ENCODE results near the gene PHF21A. TPM values are rescaled to one million over a fixed set of nuclear protein-coding genes. Genes with fewer than 3 reads are reported as not detected.

PHF21A gene
- total RNA-seq, 1 experiment from 2014 or later, result 8.2 TPM

- Histone ChIP-seq H3K27me3 (ENCODE audit: low read length) (no peaks in the 10 kb centered on the region), H4K20me1 (ENCODE audit: low read length) (no peaks in the 10 kb centered on the region), H3K79me2 (ENCODE audit: low read length) (peaks cover 39% of the 10 kb centered on the region), H3K27ac (ENCODE audit: low read length) (no peak overlapping the region), H3F3A (ENCODE audit: low read length, unreplicated experiment) (no peaks in the 10 kb centered on the region), H3K9me3 (ENCODE audit: low read length) (no peaks in the 10 kb centered on the region), H3K9ac (ENCODE audit: low read length) (no peak overlapping the region), H3K4me1 (ENCODE audit: insufficient read depth, low read length) (0 out of 2 replicates have a peak, but pooled peaks cover 3% of the 10 kb centered on the region), H3K36me3 (ENCODE audit: low read depth, low read length) (no peaks in the 10 kb centered on the region; the same call in 1 of the 2 replicates), H3K9me2 (replicated peaks; ENCODE audit: low read length) (no peaks in the 10 kb centered on the region), H3K4me3 (ENCODE audit: low read length) (no peak overlapping the region), H3K4me2 (ENCODE audit: low read length) (no peak overlapping the region), H2AFZ (ENCODE audit: low read length) (no peak overlapping the region)
- ChIA-PET CTCF (no interaction called here), POLR2A (ENCODE audit: unreplicated experiment) (no interaction called here)
- no TSS peak for BruUV-seq (replicated peaks)
- TF ChIP-seq EZH2phosphoT487 (IDR thresholded peaks at IDR 0.05; ENCODE audit: borderline replicate concordance, low read length) (no peak), CTCF (conservative IDR thresholded peaks at IDR 0.05; ENCODE audit: low read depth, low read length) (no peak), EZH2 (IDR thresholded peaks at IDR 0.05; ENCODE audit: low read length, unreplicated experiment) (no peak)
- ATAC-seq (no peak), DNase-seq (no peak)
- intact Hi-C loops (cut with micrococcal nuclease), result loop anchor here (5.0 kb wide), 1 partner anchor 149 kb away; no protein-coding TSS in a partner anchor
Measured at GRCh38 chr11:46116007-46116711, 5.1 kb downstream of the PHF21A start.

DNA sequence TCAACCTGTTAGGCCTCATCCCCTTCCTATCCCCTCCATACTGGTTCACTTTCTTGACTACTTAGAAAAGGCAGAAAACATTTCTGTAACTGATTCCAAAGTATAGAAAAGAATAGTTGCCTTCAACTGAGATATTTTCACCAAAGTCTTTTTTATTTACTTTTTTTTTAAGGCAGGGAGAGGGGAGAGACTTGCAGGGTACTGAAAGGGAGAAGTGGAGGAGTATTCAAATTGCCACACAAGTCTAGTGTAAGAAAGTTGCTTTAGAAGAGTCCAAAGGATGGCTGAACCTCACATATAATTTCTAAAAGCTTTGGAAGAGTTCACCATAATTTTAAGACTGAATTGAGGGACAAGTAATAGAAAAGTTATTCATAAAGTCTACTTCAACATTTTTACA lies 6.3 kb downstream of the PHF21A start:
- Histone ChIP-seq H2AFZ (ENCODE audit: low read length) (no peak overlapping the region), H3K4me2 (ENCODE audit: low read length) (no peak overlapping the region), H3K4me1 (ENCODE audit: insufficient read depth, low read length) (0 out of 2 replicates have a peak, but pooled peaks cover 3% of the 10 kb centered on the region), H3K9ac (ENCODE audit: low read length) (no peak overlapping the region), H3K27ac (ENCODE audit: low read length) (no peak overlapping the region), H3K9me2 (replicated peaks; ENCODE audit: low read length) (no peaks in the 10 kb centered on the region), H3K9me3 (ENCODE audit: low read length) (no peaks in the 10 kb centered on the region), H3K4me3 (ENCODE audit: low read length) (no peak overlapping the region), H4K20me1 (ENCODE audit: low read length) (no peaks in the 10 kb centered on the region), H3K36me3 (ENCODE audit: low read depth, low read length) (no peaks in the 10 kb centered on the region; the same call in 1 of the 2 replicates), H3F3A (ENCODE audit: low read length, unreplicated experiment) (no peaks in the 10 kb centered on the region), H3K27me3 (ENCODE audit: low read length) (no peaks in the 10 kb centered on the region), H3K79me2 (ENCODE audit: low read length) (peaks cover 39% of the 10 kb centered on the region)
- intact Hi-C loops (cut with micrococcal nuclease), result loop anchor here (5.0 kb wide), 1 partner anchor 148 kb away; no protein-coding TSS in a partner anchor
- no peak for TF ChIP-seq EZH2phosphoT487 (IDR thresholded peaks at IDR 0.05; ENCODE audit: borderline replicate concordance, low read length)
- TF ChIP-seq EZH2 (IDR thresholded peaks at IDR 0.05; ENCODE audit: low read length, unreplicated experiment), result no peak
- no peak for TF ChIP-seq CTCF (conservative IDR thresholded peaks at IDR 0.05; ENCODE audit: low read depth, low read length)
- ATAC-seq, result no peak
- DNase-seq, result no peak
- BruUV-seq (replicated peaks), result no TSS peak
- ChIA-PET POLR2A (ENCODE audit: unreplicated experiment) (no interaction called here), CTCF (no interaction called here)

DNA sequence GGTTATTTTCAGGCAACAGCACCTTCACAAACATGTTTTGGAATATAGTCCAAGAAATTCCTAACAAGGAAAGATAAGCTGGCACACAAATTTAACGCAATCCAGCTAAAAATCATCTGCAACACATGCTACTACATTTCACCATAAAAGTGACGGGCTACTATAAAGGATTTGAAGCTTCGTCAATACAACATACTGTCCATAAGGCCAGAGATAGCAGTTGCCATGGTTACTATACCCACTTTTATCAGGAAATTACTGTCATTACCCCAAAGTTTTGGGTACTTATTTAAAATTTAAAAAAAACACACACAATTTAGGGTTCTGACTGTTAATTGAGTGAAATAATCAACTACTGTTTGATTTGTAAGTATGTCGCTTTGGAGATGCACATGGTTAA lies 6.9 kb downstream of the PHF21A start:
- Histone ChIP-seq H3K9me3 (ENCODE audit: low read length) (no peaks in the 10 kb centered on the region), H4K20me1 (ENCODE audit: low read length) (no peaks in the 10 kb centered on the region), H3K4me2 (ENCODE audit: low read length) (no peak overlapping the region), H3K36me3 (ENCODE audit: low read depth, low read length) (no peaks in the 10 kb centered on the region; the same call in 1 of the 2 replicates), H3K4me3 (ENCODE audit: low read length) (no peak overlapping the region), H3K4me1 (ENCODE audit: insufficient read depth, low read length) (0 out of 2 replicates have a peak, but pooled peaks cover 3% of the 10 kb centered on the region), H3K27ac (ENCODE audit: low read length) (no peak overlapping the region), H3K9ac (ENCODE audit: low read length) (no peak overlapping the region), H3F3A (ENCODE audit: low read length, unreplicated experiment) (no peaks in the 10 kb centered on the region), H3K9me2 (replicated peaks; ENCODE audit: low read length) (no peaks in the 10 kb centered on the region), H2AFZ (ENCODE audit: low read length) (no peak overlapping the region), H3K27me3 (ENCODE audit: low read length) (no peaks in the 10 kb centered on the region), H3K79me2 (ENCODE audit: low read length) (peaks cover 36% of the 10 kb centered on the region)
- DNase-seq, result no peak
- ATAC-seq, result no peak
- POLR2A ChIA-PET (ENCODE audit: unreplicated experiment), result no interaction called here
- CTCF ChIA-PET, result no interaction called here
- intact Hi-C loops (cut with micrococcal nuclease), result no loop called here
- no TSS peak for BruUV-seq (replicated peaks)
- TF ChIP-seq EZH2phosphoT487 (IDR thresholded peaks at IDR 0.05; ENCODE audit: borderline replicate concordance, low read length) (no peak), EZH2 (IDR thresholded peaks at IDR 0.05; ENCODE audit: low read length, unreplicated experiment) (no peak), CTCF (conservative IDR thresholded peaks at IDR 0.05; ENCODE audit: low read depth, low read length) (no peak)
